NOMO-1 (cell line): ENCODE data around the gene MOB2.

Source experiments
- DNase-seq, 2 experiments: peaks; one replicate each; lab custom pipeline; 2025; ENCODE audit not compliant: unreplicated experiment in 2 of 2; lab: John Stamatoyannopoulos, UW

MOB2 gene

DNA sequence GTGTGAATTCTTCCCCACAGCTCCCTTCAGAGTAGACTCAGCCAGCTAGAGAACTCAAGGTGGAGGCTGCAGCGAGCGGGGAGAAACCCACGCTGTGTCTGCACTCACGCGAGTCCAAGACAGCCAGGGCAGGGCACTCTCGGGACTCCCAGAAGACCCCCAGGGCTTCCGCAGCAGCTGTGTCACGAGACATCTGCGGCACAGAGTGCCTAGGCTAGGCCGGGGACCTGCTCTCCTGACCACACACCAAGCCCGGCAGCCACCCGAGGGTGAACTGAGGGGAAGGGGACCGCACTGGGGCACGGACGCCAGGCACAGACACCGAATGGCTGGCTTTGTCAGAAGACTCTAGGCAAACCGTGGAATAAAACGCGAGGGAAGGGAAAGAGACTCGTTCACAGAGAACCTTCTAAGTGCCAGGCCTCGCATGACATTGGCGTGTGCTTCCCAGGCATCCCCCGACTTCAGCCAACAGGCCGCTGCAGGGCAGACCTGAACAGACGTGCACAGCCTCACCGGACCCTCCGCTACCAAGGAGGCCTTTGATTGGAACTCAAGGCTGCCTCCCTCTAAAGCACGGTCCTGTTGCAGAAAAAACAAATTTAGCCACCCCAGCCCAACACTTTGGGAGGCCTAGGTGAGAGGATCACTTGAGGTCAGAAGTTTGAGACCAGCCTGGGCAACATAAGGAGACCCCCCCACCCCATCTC, 18.2 kb upstream of the MOB2 start:
- DNase-seq: no peak

DNA sequence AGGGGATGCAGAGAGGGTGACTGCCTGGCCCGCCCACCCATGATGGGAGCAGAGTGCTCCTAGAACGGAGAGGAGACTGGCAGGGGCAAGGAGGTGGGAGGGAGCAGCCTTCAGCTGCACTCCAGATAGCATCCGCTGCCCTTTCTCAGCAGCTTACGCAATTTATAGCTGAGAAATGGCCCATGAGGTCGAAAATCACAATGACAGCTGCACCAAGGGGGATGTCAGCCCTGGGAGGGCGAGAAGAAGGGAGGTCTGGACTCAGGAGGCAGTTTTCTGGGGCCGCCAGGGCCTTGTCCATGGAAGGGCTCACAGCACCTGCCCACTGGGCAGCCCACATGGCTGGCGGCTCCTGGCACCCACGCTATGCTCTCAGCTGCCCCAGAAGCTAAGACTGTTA, 17.6 kb upstream of the MOB2 start:
- no peak for DNase-seq

DNA sequence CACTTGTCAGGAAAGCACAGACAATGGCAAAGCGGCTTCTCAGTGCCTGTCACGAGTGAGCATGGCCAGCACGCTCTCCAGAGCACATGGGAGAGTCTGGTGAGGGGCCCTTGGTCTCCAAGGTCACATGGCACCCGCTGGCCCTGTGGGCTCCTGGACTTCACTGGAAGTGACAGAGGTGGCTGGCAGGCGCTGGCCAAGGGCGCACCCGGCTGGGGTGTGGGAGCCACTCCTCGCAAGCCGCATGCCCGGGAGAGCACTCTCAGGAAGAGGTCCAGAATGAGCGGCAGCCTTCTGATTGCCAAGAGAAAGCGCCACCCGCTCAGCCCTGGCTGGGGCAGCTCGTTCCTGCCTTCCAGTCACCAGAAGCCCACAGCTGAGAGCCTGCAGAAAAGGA, 17.1 kb upstream of the MOB2 start:
- no peak for DNase-seq

DNA sequence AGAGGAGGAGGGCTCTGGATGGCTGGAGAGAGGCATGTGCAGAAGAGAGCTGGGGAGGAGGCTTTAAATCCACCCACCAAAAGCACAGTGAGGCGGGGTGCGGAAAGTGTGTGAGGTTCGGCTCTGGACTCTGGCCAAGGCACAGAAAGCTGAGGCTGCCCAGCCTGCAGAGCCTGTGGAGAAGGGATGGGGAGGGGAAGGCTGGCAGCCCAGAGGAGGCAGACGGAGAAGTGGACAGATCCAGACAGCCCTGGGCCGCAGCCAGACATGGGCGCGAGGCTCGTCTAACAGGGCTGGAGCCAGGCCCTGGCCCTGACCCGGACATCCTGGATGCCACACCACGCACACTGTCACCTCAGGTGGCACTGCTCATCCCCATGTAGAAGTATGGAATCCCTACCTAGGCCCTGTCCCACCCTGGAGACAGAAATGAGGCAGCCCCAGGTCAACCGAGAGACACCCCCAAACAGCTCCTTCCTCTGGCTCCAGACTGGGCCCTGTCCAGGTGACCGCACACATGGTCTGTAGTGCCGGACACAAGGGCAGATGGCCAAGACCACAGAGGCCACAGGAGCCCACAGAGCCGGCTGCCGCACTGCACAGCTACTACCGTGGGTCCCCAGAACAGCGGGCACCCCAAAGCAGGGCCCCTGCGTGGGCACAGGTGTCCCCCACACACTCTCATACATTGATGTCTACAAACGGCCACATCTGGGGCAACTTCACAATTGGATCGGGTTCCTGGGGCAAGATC, 16.6 kb upstream of the MOB2 start:
- no peak for DNase-seq

DNA sequence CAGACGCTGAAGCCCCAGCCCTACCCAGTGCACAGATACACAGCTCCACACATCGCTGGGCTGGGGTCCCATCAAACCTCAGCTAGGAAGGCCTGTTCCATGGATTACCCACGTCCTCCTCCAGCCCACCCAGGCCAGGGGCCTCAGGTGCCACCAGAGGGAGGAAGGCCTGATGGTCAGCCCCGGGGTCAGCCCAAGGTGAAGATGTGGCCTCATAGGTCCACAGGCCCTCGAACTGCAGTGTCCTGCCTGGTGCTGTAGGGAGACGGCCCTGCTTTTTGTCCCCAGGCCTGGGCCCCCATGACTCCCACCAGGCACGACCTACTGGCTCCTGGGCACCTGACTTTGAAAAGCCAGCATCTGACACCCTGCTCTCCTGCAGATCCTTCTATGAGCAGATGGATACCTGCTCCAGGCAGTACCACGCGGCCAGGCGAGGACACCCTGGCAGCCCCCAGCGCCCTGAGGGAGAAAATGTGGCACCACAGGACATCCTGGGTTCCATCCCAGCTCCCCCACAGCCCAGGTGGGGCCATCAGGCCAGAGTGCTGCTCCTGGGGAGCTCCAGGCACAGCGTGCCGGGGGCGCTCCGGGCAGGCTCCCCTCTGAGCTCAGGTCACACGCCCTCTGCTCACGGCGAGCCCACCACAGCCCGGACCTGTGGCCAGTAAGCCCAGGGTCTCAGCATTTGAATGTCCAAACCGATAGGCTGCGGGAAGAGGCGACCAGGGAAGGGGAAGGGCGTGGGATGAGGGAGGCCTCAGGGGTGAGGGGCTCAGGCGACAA, 15.8 kb upstream of the MOB2 start:
- DNase-seq: no peak

DNA sequence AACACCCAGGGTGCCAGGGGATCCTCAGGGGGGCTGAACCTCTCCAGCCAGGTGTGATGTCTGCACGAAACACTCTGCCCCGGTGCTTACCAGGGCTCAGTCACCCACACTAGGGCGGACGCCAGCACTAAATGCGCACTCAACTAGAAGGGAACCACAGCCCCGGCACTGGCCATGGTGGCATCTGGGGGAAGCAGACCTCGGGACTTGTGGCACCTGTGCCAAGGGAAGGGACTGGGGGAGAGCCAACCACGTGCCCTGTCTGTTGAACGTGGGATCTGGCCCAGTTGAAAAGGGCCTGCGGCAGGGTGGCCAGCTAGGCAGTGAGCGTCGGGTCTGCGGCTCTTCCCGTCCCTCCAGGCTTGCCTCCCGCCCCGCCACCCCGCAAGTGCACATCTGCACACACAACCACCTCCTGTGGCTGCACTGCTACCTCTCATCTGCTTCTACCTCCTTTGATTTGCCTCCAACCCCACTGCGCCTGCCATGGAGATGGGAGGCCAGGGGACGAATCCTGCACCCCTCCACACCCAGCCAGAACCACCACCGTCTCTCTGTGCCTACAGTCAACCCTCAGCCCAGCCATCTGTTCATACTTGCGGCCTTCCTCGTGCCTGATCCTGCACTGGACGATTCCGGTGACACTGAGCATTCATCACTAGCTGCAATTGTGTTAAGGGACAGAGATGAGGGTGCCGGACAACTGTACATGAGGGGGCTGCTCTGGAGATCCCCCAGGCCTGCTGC, 15.0 kb upstream of the MOB2 start:
- DNase-seq: no peak

DNA sequence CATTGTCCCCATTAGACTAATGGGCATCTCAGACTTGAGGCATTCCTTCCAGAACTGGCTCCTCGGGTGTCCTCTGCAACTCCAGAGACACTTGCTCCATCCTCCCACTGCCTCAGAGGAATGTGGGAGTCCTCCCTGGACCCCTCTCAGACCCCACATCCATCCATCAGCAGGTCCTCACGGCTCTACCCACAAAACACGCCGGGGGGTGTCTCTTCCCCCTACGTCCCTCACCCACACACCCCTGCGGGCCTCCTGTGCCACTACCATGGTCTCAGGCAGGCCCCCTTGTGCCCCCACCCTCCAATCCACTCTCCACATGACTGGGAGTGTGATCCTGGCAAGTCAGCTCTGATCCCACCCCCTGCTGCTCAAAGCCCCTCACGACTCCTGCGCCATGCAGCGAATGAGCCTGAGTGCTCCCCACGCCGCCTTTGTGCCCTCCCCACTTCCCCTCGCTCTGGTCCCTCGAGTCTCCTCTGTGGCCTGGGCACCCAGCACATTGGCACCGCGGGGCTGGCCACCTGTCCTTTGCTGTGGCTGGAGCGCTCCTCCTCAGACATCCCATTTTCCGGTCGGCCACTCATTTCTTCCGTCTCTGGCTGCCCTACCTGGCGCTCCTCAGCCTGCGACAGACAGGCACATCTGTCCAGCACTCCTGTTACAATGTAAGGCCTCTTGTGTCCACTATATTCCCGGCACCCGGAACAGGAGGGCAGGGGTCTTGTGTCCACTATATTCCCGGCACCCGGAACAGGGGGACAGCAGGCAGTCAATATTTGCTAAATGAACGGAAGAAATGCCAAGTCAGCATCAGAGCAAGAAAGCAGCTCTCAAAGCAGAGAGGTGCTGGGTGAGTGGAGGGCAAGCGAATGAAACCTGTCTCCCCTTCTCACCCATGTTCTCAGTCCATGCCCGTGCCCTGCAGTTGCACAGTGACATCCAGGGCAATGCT, 14.2 kb upstream of the MOB2 start:
- DNase-seq: no peak

DNA sequence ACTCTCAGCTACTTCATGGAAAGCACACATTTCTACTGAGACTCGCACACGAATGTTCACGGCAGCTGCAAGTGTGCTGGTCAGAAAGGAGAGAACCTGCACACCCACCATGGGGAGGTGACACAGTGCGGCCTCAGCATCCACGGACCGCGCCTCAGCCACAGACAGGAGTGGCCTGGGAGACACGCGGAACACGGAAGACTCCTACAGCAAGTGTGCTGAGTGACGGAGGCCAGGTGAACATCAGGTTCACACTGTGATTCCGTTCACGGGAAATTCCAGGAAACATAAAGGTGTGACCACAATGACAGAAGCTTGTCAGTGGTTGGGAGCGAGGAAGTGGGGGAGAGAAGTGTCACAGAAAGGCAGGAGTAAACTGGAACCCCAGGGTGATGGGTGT, 13.3 kb upstream of the MOB2 start:
- no peak for DNase-seq

DNA sequence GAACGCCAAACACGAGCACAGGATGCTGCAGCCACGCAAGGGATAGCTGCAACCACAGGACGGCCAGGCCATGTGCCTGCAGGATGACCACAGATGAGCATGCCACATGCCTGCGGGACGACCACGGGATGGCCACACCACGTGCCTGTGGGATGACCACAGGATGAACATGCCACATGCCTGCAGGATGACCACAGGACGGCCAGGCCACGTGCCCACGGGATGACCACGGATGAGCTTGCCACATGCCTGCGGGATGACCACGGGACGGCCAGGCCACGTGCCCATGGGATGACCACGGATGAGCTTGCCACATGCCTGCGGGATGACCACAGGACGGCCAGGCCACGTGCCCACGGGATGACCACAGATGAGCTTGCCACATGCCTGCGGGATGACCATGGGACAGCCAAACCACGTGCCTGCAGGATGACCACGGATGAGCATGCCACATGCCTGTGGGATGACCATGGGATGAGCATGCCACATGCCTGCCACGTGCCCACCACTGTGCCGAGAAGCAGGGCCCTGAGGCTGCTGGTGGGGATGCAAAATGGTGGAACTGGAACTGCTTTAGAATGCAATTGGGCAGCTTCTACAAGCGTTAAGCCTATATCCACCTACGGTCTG, 12.8 kb upstream of the MOB2 start:
- no peak for DNase-seq

DNA sequence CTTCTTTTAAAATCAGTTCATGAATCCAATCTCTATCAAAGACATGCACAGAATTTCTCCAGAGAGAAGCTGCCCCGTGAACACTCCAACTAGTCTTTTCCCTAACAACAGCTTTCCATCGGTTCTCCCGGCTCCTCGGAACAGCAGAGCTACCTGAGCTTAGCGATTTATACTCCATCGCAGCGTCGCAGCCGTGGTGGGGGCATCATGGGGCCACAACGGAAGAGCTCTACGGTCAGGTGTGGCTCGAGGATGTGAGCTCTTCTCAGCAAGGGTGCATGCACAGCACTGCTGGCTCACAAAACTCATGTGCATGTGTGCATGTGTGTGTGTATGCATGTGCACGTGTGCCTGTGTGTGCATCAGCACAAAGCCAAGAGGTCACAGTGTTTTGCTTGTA, 11.7 kb upstream of the MOB2 start:
- no peak for DNase-seq

DNA sequence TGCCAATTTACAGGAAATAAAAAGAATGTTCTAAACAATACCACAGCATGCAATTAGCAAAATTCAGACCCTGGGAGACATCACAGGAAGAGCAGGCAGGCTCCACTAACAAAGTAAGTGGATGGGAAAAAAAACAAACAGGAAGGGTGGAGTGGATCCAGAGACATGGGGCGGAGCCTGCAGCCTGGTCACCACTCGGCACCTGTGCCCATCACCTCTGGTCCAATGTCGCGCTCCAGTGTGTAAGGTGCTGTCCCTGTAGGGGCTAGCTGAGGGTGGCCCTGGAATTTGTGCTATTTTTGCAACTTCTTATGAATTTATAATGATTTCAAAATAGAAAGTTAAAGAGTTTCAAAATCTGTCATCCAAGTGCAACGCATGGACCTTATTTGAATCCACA, 11.0 kb upstream of the MOB2 start:
- DNase-seq: no peak

DNA sequence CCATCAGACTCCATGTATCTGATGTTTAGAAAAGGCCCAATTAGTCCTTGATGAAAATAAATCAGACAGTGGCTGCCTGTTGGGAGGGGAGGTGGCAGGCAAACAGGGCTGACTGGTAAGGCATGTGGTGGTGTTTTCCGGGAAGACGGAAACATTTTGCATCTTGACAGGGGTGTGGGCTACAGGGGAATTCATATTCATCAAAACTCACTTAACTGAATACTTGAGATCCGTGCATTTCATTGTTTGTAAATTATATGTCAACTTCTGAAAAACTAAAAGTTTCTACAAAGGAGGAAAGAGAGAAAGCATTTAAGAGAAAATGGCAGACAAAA, 10.1 kb upstream of the MOB2 start:
- DNase-seq: no peak

DNA sequence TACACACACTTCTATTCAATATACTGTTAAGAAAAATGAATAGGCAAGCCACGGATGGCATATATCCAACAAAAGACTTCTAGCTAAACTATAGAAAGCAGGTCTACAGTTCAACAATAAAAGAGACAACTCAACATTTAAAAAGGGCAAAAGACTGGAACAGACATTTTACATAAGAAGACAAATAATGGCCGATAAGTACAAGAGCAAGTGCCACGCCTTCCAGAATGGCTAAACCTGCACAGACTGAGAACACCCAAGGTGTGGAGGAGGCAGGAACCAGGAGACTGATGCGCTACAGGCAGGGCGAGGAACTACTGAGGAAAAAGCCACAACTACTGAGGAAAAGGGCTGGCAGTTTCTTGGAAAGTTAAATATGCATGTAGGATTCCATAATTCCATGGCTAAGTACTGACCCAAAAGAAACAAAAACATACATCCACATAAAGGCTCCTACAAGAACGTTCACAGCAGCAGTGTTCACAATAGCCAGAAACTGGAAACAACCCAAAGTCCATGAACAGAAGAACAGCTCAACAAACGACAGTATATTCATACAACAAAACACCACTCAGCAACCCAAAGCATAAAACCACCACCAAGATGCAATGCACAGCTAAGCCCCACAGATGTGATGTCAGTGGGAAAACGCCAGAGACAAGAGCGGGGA, 9.6 kb upstream of the MOB2 start:
- DNase-seq: no peak

DNA sequence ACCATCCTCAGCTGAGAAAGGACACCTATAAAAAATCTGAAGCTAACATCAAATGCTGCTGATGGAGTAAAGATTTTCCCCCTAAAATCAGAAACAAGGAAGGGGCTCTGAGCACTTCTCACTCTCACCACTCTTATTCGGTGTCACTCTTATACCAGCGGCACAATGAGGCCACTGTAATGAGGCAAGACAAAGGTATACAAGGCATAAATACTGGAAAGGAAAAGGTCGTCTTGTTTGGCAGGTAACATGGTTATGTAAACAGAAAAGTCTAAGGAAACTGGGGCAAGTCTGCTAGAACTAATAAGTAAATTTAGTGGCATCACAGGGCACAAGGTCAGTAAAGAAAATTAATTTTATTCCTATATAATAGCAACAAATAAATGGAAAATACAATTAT, 8.1 kb upstream of the MOB2 start:
- no peak for DNase-seq

DNA sequence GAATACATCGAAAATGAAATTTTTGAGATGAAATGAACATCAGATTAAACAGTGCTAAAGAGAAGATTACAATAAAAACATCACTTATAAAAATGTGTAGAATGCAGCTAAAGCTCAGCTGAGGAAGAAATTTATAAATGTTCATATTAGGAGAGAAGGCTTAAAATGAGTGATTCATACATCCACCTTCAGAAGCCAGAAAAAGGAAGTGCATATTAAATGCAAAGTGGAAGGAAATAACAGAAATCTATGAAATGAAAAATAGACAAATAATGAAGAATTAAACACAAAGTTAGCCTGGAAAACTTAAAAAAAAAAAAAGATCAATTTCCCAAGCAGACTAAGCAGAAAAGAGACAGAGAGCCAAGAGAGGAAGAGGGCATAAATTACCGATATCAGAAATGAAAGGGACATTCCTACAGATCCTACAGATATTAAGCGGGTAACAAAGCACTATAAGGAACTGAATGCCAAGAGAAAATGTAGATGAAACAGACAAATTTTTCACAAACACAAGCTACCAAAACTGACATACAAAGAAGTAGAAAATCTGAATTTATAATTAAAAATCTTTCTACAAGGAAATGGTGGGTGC, 7.2 kb upstream of the MOB2 start:
- peak in 1 of 2 experiments; percentile 23 for DNase-seq

DNA sequence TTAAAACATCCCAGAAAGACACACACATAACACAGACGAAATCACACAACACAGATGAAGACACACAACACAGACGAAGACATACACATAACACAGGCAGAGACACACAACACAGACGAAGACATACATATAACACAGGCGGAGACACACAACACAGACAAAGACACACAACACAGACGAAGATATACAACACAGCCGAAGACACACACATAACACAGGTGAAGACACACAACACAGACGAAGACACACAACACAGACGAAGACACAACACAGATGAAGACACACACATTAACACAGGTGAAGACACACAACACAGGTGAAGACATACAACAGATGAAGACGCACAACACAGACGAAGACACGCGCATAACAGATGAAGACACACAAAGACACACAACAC, 4.8 kb upstream of the MOB2 start:
- DNase-seq: no peak

DNA sequence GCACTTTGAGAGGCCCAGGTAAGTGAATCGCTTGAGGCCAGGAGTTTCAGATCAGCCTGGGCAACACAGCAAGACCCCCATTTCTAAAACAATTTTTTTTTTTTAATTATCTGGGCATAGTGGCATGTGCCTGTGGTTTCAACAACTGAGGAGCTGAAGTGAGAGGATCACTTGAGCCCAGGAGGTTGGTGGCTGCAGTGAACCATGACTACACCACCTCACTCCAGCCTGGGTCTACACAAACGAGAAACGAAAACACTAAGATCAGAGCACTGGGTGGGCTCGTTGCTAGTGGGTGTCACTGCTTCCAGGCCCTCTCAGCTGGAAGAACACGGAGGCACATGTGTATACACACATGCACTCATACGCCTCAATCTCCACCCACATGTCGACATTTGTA, 4.1 kb upstream of the MOB2 start:
- DNase-seq: no peak

DNA sequence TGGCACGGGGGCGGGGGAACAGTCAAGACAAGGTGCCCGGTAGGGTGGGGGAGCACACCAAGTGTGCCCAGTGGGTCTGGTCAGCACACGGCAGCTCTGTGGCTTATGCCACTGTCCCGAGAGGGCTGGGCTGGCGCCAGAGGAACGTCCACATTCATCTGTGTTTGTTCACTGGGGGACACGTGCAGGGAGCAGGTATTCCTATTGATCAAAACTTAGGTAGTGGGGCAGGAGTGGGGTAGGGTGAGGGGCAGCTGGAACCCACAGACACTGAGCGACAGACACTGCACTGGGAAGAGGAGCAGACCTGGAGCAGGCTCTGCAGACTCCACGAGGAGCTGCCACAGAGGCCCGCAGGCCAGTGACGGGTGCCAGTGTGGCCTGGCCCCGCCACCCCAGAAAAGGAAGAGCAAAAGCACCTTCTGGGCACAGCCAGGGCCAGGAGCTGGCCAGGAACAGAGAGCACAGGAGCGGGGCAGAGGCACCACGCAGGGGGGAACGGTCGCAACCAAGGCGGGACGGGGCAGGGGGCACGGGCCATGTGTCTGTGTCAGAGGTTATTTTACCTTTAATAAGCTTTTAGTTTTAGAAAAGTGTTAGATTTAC, 2.1 kb upstream of the MOB2 start:
- DNase-seq: no peak
